ENCODE results near the gene TMEM250.
A peak's percentile ranks its signal among the peaks of the same experiment; 100 is the strongest.
"Not testable (repeated sequence)": the region's sequence is repeated elsewhere in the genome, so short reads cannot be mapped to it uniquely, and the experiment has no call there.

TMEM250 gene, protein sequence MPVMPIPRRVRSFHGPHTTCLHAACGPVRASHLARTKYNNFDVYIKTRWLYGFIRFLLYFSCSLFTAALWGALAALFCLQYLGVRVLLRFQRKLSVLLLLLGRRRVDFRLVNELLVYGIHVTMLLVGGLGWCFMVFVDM

DNA sequence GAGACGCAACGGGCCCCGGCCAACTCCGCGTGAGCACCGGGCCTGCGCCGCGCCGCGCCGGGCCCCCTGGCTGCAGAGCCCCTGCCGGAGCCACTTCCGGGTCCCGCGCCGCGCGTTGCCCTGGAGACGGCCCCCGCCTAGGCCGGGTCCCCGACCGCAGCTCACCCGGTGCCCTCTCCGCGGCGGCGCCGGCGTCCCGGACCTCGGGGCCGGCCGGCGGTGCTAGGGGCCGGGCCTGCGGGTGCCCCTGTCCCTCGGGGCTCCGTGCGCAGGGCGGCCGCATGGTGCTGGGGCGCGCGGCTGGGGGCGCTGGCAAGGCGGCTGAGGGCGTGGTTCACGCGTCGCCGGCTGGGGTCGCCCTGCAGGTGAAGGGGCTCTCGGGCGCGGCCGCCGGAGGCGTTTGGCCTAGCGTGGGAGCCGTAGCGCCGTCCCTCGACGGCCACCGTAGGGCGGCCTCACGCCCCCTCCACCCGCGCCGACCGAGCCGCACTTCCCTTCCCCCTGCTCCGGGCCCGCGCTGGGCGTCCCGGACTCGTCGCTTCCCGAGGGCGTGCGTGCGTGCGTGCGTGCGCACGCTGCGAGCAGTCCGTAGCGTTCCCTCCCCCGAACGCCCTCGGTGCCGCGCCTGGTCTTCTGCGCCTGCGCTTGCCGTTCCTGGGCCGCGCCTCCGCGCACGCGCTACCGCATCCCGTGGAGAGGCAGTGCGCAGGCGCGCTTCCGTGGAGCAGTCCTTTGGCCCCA is at the start of gene TMEM250:
TSS of gene TMEM250 (minus strand) at position 556 of the 741 bp plus-strand sequence. CDS start 1,975 bp downstream, outside the sequence.
- peak; percentile 99 for DNase-seq (ENCODE audit: low spot score)

DNA sequence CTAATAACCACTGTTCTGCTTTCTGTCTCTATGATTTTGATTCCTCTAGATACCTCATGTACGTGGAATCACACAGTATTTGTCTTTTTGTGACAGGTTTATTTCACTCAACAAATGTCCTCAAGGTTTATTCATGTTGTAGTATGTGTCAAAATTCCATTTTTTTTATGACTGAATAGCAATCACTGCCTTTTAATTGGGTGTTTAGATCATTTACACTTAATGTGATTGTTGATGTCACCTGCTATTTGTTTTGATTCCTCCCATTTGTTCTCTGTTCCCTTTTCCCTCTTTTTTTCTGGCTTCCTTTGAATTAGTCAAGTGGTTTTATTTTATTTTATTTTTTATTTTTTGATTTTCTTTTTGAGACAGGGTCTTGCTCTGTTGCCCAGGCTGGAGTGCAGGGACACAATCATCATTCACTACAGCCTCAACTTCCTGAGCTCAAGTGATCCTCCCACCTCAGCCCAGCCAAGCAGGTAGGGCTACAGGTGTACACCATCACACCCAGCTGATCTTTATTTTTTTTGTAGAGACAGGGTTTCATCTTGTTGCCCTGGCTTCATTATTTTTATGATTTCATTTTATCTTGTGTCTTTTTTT is 44.7 kb upstream of the TMEM250 start:
- no peak for DNase-seq (ENCODE audit: low spot score)

DNA sequence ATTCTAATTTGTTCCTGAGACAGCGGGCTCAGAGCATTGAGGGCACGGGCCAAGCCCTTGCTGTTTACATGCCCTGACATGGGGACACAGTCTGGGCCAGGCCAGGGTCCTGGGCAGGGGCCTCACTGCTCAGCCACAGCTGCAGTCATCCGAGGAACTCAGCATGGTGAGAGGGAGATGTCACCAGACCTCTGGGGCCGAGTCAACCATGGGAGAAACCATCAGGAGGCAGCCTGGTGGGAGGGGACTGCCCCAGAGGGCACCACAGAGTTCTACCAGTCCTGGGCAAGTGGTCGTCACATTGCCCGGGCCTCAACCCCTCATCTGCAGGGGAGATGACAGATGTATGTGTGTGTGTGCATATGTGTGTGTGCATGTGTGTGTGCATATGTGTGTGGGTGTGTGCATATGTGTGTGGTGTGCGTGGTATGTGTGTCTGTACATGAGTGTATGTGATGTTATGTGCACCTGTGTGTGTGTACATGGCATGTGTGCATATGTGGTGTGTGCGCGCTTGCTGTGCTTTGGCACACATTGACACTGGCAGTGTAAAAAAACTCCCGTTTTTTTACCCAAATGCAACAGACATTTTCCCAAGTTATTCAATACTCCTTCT is 42.4 kb upstream of the TMEM250 start:
- DNase-seq (ENCODE audit: low spot score), result no peak

DNA sequence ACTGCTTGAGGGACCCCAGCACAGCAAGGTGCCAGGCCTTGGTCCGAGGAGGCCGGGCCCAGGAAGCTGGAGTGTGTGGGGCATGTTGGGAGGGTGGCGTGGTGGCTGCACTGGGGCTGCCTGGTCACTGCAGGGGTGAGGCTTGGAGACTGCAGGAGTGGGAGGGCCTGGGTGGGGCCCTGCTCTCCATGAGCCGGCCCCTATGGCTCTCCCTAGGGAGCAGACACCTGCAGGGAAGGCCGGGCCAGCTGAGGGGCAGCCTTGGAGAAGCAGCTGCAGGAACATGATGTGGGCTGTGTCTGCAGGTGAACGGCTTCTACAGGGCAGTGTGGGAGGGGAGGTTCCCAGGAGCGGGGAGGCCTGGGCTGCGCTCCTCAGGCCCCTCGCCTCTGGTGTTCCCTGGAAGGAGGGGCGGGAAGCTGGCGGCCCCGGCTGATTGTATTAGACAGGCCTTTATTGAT is 41.7 kb upstream of the TMEM250 start:
- DNase-seq (ENCODE audit: low spot score), result no peak

DNA sequence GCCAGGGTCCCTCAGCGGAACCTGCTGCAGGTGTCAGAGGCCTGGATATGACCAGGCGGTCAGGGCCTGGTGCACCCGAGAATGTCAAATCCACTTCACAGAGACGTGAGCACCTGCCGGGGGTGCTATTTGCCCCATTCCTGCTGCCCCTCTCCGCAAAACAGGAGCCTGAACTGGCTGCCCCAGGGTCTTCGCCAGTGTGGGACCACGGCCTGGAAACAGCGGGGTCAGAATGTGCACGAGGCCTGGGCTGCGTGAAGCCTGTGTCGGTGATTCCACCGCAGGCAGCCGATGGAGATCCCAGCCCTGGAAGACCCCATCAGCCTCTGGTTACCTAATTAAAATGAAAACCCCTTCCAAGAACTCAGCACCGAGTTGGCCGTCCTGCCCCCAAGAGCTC is 41.2 kb upstream of the TMEM250 start:
- DNase-seq (ENCODE audit: low spot score), result no peak

DNA sequence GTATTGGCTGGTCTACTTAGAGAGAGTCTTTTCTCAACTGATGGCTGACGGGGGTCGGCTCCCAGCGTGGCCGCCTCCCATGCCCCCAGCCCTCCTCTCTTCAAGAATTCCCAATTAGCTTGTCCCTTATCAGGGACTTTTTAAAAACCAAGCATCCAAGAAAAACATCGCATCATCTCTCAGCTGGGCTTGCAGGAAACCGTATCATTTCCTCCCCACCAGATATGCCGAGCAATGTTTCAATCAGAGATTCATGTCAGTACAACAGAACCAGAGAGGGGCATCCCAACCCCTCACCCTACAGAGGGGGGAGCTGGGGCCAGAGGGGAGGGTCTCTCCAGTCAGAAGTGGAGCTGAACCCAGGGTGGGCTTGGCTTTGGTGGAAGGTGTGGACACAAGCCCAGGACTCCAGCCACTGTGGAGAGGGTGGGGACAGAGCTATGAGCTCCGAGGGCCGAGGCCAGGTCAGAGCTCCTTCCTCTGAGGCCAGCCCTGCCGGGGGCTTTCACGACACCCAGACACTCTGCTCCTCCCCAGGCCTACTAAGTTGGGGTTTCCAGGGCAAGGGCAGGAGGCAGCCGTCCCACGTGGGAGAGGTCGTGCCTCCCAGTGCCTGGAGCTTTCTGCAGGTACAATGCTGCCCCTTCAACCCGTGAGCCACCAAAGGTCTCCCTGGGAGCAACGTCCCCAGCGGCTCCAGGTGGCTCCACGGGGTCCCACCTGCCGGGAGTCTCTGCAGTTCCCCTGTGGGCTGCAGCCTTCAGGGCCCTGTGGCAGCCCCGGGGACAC is 39.0 kb upstream of the TMEM250 start:
- DNase-seq (ENCODE audit: low spot score), result no peak

DNA sequence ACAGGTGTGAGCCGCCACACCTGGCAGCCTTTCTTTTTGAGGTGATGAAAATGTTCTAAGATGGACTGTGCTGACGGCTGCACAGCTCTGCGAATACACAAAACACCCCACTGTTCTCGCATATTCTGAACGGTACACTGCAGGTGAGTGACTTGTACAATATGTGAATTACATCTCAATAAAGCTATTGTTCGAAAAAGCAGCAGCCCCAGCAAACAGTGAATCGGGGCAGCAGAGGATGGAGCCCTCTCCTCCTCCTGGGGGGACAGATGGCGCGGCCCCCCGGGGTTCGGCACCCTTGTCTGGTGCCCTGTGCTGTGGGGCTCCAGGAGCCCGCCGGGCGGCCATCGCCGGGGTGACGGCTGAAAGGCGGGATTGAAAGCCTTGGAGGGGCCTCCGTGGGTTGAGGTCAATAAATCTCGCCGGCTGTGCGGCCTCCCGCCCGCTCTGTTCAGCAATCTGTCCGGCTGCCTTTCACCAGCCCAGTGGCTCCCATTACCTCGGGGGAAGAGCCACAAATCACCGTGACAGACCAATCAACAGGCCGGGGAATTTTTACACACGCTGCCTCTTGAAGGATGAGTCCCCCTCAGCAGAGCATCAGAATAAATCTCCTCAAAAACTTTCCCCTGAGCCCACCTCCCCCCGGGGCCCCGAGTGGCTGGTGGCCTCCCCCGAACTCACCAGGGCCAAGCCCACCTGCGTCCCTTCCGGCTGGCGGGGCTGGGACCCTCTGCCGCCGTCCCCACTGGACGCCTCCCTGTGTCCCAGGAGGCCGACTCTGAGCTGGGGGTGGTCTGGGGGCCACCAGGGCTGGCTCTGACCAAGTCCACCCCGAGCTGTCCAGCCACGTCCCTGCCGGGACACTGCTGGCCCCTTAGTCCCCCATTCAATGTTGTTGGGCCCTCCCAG is 37.8 kb upstream of the TMEM250 start:
- DNase-seq (ENCODE audit: low spot score), result no peak

DNA sequence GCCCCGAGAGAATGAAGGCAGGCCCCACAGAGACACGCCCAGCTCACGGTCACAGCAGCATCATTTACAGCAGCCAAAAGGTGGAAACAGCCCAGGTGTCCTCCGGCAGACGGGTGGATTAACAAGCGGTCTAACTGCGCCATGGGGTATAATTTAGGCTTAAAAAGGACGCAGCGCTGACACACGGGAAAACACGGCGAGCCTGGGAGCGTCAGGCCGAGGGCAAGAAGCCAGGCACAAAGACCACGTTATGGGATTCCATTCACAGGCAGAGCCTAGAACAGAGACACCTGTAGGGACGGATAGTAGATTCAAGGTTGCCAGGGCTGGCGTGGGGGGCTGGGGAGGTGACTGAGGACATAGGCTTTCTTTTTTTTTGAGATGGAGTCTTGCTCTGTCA is 36.9 kb upstream of the TMEM250 start:
- DNase-seq (ENCODE audit: low spot score), result no peak

DNA sequence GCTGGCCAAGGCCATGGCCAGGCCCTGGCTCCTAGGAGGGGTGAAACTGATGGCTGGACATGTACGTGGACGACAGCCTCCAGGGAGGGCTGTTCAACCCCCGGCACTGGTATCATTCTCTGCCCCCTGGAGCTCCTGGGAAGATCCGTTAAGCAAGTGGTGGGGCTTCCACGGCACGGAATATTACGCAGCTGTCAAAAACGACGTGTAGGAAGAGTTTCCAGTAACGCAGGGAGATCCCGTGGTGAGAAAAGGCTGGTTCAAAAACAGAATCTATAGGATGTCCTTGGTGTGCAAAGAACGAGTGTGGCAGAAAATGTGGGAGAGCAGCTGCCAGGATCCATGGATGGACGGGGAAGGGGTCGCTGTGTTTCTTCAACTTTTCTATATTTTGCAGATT is 36.3 kb upstream of the TMEM250 start:
- no peak for DNase-seq (ENCODE audit: low spot score)

DNA sequence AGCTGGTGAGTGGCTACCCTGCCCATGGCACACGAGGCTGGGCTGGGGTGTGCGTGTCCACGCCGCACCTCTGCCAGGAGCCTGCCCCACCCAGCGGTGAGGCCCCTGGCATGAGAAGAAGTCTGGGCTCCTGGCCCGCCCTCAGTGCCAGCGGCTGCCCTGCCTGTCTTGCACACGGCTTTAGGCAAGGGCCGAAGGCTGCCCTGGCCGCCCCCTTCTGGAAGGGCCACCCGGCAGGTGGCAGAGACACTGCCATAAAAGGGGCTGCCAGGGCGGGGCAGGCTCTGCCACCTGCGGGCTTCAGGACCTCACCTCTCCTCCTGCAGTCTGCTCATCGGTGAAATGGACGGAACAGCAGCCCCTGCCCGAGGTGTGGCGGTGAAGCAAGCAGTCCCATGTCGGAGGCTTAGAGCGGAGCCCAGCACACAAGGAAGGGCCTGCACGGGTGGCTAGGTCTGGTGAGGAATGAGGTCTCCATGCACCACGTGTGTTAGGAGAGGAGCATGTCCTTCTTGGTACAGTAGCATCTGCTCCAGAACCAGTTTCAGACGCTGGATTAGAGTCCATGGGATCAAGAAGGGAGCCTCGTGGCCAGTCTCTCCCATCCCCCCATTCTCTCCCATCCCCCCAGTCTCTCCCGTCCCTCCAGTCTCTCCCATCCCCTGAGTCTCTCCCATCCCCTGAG is 34.8 kb upstream of the TMEM250 start:
- DNase-seq (ENCODE audit: low spot score), result no peak

DNA sequence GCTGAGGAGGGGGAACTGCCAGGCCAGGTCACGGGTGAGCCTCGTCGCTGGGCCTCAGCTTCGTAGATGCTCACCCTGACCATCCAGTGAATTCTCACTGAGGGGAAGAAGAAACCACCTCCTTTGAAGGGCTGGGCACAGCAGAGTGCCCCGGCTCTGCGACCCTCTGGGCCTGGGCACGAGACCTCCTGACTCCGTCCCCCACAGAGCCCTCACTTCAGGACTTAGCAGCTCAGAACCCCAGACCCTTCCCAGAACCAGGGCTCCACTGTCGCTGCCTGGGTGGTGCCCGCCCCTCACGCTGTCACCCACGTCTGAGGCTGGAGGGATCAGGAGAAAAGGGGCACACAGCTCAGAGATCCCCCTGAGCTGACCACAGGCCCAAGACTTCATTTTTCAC is 34.3 kb upstream of the TMEM250 start:
- DNase-seq (ENCODE audit: low spot score), result no peak

DNA sequence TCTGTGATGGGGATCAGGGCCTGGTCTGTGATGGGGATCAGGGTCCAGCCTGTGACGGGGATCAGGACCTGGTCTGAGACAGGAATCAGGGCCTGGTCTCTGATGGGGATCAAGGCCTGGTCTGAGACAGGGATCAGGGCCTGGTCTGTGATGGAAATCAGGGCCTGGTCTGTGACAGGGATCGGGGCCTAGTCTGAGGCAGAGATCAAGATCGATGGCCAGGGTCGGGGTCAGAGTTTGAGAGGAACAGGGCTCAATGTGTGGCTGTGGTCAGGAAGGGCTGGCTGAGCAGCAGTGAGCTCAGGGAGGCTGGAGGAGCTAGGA is 33.8 kb upstream of the TMEM250 start:
- DNase-seq (ENCODE audit: low spot score), result no peak

DNA sequence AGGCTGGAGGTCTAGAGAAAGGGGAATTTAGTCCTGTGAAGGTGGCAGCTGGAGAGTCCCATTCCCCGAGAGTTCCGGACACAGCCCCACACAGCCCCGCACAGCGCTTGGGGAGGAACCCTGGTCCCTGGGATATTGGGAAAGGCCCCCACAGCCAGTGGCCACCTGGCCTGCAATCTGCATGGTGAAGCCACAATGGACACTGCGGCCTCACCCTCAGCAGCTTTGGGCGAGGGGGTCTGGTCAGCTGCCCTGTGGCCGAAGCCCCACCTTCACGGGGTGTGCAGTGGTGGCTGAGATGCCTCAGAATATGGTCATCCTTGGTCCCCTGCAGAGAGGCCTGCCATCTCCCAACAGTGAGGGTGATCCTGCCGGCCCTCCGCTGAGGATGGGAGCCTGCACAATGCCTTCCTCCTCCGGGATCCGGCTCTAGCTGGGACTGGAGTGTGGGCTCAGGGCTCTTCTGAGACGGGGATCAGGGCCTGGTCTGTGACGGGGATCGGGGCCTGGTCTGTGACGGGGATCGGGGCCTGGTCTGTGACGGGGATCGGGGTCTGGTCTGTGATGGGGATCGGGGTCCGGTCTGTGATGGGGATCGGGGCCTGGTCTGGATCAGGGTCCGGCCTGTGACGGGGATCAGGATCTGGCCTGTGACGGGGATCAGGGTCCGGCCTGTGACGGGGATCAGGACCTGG is 33.3 kb upstream of the TMEM250 start:
- no peak for DNase-seq (ENCODE audit: low spot score)

DNA sequence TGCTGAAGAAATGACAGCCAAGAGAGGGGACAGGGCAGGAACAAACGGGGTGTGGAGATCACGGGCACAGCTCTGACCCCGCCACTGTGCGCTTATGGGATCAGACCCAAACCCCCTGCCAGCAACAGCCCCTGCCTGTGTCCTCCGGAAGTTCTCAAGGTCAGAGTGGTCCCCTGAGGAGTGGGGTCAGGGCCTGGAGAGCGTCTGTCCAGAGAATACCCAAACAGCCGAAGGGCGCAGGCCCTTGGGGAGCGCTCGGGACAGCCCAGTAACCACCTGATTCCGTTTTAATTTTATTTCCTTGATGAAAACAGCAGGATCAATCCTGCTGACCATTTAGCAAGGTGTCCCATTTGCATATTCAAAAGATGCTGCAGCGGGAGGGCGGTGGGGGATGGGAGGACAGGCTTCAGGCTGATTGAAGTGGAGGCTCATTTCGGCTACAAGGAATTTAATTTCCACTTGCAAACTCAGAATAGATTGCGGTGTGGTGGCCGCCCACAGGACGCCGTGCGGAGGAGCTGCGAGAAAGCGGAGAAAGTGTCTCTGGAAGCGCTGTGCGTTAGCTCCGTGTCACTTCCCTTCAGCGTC is 32.6 kb upstream of the TMEM250 start:
- DNase-seq (ENCODE audit: low spot score), result no peak

DNA sequence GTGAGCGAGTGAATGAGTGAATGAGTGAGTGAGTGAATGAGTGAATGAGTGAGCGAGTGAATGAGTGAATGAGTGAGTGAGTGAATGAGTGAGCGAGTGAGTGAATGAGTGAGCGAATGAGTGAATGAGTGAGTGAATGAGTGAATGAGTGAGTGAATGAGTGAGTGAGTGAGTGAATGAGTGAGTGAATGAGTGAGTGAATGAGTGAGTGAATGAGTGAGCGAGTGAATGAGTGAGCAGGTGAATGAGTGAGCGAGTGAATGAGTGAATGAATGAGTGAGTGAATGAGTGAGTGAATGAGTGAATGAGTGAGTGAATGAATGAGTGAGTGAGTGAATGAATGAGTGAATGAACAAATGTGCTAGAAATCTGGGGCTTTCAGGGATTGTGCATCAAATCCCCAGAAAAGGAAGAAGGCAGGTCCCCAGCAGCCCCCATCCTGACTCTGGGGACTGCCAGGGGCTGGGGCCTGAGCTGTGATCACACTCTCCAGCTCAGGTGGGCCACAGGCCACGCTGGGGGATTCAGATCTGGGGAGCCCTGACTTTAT is 32.1 kb upstream of the TMEM250 start:
- DNase-seq (ENCODE audit: low spot score), result not testable (repeated sequence)

DNA sequence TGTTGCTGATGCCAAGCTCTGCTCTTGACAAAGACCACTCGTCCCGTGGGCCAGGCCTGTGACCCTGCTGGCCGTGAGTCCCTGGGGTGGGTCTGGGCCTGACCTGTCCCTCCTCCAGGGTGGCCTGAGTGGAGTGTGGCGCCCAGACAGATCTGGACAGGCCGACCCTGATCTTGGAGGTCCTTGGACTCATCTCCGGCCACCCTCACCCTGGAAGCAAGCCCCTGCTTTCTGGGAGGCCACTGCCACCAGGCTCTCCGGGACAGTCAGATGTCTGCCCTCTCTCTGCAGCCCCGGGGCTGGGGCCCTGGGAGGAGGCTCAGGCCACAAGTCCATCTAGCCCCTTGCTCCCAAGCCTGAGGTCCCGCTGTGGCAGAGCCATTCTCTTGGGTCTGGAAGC is 31.2 kb upstream of the TMEM250 start:
- DNase-seq (ENCODE audit: low spot score), result no peak

DNA sequence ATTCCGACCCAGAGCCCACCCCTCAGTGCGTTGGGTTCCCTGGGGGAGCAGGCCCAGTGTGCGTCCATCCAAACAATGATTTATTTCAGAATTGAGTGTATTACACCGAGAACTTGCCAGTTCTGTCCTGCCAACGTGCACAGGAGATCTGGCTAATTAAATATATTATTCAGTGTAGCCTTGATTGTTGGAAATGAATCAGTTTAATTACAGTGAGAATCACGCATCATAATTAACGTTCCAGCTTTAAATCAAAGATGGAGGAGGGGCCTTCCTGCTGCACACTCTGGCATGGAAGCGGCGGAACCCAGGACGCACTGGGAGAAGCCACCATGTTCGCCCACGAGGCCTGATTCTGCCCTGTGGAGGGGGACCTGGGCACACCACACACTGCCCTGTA is 30.7 kb upstream of the TMEM250 start:
- DNase-seq (ENCODE audit: low spot score), result no peak

DNA sequence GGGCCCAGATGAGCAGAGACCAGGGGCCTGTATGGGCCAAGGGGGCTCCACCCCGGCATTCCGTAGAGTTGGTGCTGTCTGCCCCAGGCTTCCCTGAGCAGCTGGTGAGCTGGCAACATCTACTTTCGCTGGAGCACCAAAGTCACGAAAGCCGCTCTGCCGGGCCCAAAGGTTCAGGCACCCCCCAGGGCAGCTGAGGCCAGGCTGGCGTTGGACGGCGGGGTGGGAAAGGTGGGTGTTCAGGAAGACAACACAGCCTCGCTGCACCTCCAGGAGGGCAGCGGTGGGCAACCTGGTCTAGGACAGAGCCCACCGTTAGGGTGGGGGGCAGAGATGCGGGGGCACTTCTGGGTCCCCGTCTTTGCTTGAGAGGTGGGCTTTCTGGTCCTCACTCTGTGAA is 30.1 kb upstream of the TMEM250 start:
- no peak for DNase-seq (ENCODE audit: low spot score)

Data from HuH-7 (cell line).